NB4 (cell line): Measurements from ENCODE around the gene ARMCX5.
A peak's percentile ranks its signal among the peaks of the same experiment; 100 is the strongest.

Source experiments
- DNase-seq: peaks from one replicate; pipeline ENCODE4 v3.0.0; 2010; ENCODE audit warnings: low read depth
- H3K4me3 ChIP-seq: one replicate; pipeline ENCODE4 v1.5.1; 2011; ENCODE audit warnings: mild to moderate bottlenecking, low read depth, low read length, moderate library complexity
- CTCF ChIP-seq: IDR thresholded peaks from one replicate; pipeline ENCODE4 v1.5.1; 2012; ENCODE audit warnings: low read depth, low read length
- MAX ChIP-seq: IDR thresholded peaks from 2 replicates; pipeline ENCODE4 v1.6.1; 2011; ENCODE audit warnings: low read depth, low read length
- MYC ChIP-seq: IDR thresholded peaks from 2 replicates; pipeline ENCODE4 v1.6.1; 2011; ENCODE audit warnings: low read depth, low read length
- POLR2A ChIP-seq: IDR thresholded peaks from 2 replicates; pipeline ENCODE4 v1.6.1; 2011; ENCODE audit warnings: mild to moderate bottlenecking; ENCODE audit not compliant: insufficient read length; ENCODE audit errors: extremely low read depth

Gene ARMCX5

GRCh38 chrX:102599951-102600579, 750 bp downstream of the ARMCX5 start:
- DNase-seq = no peak
- H3K4me3 ChIP-seq = peak overlapping the region; percentile 55
- TF ChIP-seq POLR2A = no peak
- no peak for TF ChIP-seq CTCF
- TF ChIP-seq MYC = no peak
- no peak for TF ChIP-seq MAX

- TF ChIP-seq MAX (no peak), POLR2A (no peak), MYC (no peak), CTCF (no peak)
- H3K4me3 ChIP-seq = no peak overlapping the region
- no peak for DNase-seq
These were observed 5.0 kb downstream of the ARMCX5 start for GRCh38 chrX:102604327-102604726.

- no peak for DNase-seq
- no peak overlapping the region for H3K4me3 ChIP-seq
- TF ChIP-seq MAX = no peak
- TF ChIP-seq MYC = no peak
These were observed 6.8 kb downstream of the ARMCX5 start for GRCh38 chrX:102606115-102606514.

GRCh38 chrX:102610905-102611304, 11.6 kb downstream of the ARMCX5 start:
- TF ChIP-seq MYC (no peak), CTCF (no peak), MAX (no peak), POLR2A (no peak)
- no peak for DNase-seq
- no peak overlapping the region for H3K4me3 ChIP-seq

GRCh38 chrX:102624105-102624504, 24.8 kb downstream of the ARMCX5 start:
- TF ChIP-seq MYC (no peak), POLR2A (no peak), CTCF (no peak), MAX (no peak)
- DNase-seq = no peak
- H3K4me3 ChIP-seq = no peak overlapping the region

GRCh38 chrX:102627640-102628039, 28.3 kb downstream of the ARMCX5 start:
- no peak overlapping the region for H3K4me3 ChIP-seq
- TF ChIP-seq POLR2A (no peak), MYC (no peak), CTCF (no peak), MAX (no peak)
- peak; percentile 4 for DNase-seq
